Type B pancreatic cell (in vitro differentiated cells): ENCODE data around the gene LY6G5C. TPM values are rescaled to one million over a fixed set of nuclear protein-coding genes. Genes with fewer than 3 reads are reported as not detected.

Experiments
- DNase-seq: peaks from one replicate; pipeline ENCODE4 v3.0.0; 2021; ENCODE audit warnings: mixed read lengths; ENCODE audit not compliant: unreplicated experiment; ENCODE audit errors: extremely low spot score
- H3K27ac Mint-ChIP-seq: 2 replicates; pipeline ENCODE4 v1.8.0; 2021; ENCODE audit warnings: mild to moderate bottlenecking, mixed read lengths
- H3K27me3 Mint-ChIP-seq: 2 replicates; pipeline ENCODE4 v1.8.0; 2021; ENCODE audit warnings: mixed read lengths
- H3K36me3 Mint-ChIP-seq: 2 replicates; pipeline ENCODE4 v1.8.0; 2021; ENCODE audit warnings: mixed read lengths
- H3K4me1 Mint-ChIP-seq: one replicate; pipeline ENCODE4 v1.8.0; 2021; ENCODE audit warnings: mixed read lengths; ENCODE audit not compliant: unreplicated experiment
- H3K4me3 Mint-ChIP-seq: 2 replicates; pipeline ENCODE4 v1.8.0; 2021; ENCODE audit warnings: mild to moderate bottlenecking, mixed read lengths
- H3K9me3 Mint-ChIP-seq: 2 replicates; pipeline ENCODE4 v1.8.0; 2021; ENCODE audit warnings: mixed read lengths
- CTCF ChIP-seq: fragments of 200-600 bp; sonication (generic); conservative IDR thresholded peaks from 2 replicates; pipeline ENCODE4 v1.5.0; 2021; ENCODE audit warnings: antibody characterized with exemption, mild to moderate bottlenecking
- total RNA-seq: library from RNA; stranded (reverse); gene quantifications from 2 replicates; pipeline ENCODE4 v1.2.1, GENCODE V29; 2021; ENCODE audit warnings: low replicate concordance

LY6G5C gene
- total RNA-seq, 1 donor from 2014 or later, result 2.3 TPM

GRCh38 chr6:31665501-31666336 lies 15.1 kb downstream of the LY6G5C start, which contains the start of gene CSNK2B:
Gene CSNK2B, plus strand, starts transcription at chr6:31666080. Its CDS starts 752 bp downstream, at chr6:31666832.
- peaks cover 46% of the 10 kb centered on the region for H3K4me1 Mint-ChIP-seq
- no peaks in the 10 kb centered on the region for H3K27me3 Mint-ChIP-seq
- H3K27ac Mint-ChIP-seq, result peak within 1 kb of the TSS; percentile 99
- H3K9me3 Mint-ChIP-seq, result no peaks in the 10 kb centered on the region
- peak within 1 kb of the TSS; percentile 99 for H3K4me3 Mint-ChIP-seq
- H3K36me3 Mint-ChIP-seq, result peaks cover 23% of the 10 kb centered on the region
- no peak for TF ChIP-seq CTCF
- DNase-seq, result peak; percentile 97

GRCh38 chr6:31664790-31665500 lies 15.9 kb downstream of the LY6G5C start, which contains the start of gene GPANK1:
Gene GPANK1, minus strand, starts transcription at chr6:31664997. Its CDS starts 519 bp downstream, at chr6:31664478.
- peaks cover 18% of the 10 kb centered on the region for H3K36me3 Mint-ChIP-seq
- peaks cover 49% of the 10 kb centered on the region for H3K4me1 Mint-ChIP-seq

GRCh38 chr6:31663961-31664789 lies 16.7 kb downstream of the LY6G5C start:
- peaks cover 18% of the 10 kb centered on the region for H3K36me3 Mint-ChIP-seq
- TF ChIP-seq CTCF, result no peak
- no peak for DNase-seq
- H3K27ac Mint-ChIP-seq, result peak overlapping the region; percentile 99
- no peaks in the 10 kb centered on the region for H3K27me3 Mint-ChIP-seq
- H3K4me3 Mint-ChIP-seq, result peak overlapping the region; percentile 99
- peaks cover 55% of the 10 kb centered on the region for H3K4me1 Mint-ChIP-seq
- H3K9me3 Mint-ChIP-seq, result no peaks in the 10 kb centered on the region

More at GRCh38 chr6:31664790-31665500, 15.9 kb downstream of the LY6G5C start, which contains the start of gene GPANK1:
- no peak for TF ChIP-seq CTCF
- Mint-ChIP-seq H3K4me3 (peak within 1 kb of the TSS; percentile 99), H3K27me3 (no peaks in the 10 kb centered on the region), H3K9me3 (no peaks in the 10 kb centered on the region), H3K27ac (peak within 1 kb of the TSS; percentile 99)
- DNase-seq, result no peak

- H3K4me1 Mint-ChIP-seq, result peaks cover 58% of the 10 kb centered on the region
- H3K4me3 Mint-ChIP-seq, result peak overlapping the region; percentile 99
- H3K36me3 Mint-ChIP-seq, result peaks cover 18% of the 10 kb centered on the region
Measured at GRCh38 chr6:31663126-31663960, 17.5 kb downstream of the LY6G5C start.

More at GRCh38 chr6:31663126-31663960, 17.5 kb downstream of the LY6G5C start:
- TF ChIP-seq CTCF, result no peak
- Mint-ChIP-seq H3K27ac (peak overlapping the region; percentile 99), H3K27me3 (no peaks in the 10 kb centered on the region), H3K9me3 (no peaks in the 10 kb centered on the region)
- no peak for DNase-seq
